Common myeloid progenitor, CD34-positive (primary cell): Measurements from ENCODE around the gene C12orf50.
"Not testable (repeated sequence)": the region's sequence is repeated elsewhere in the genome, so short reads cannot be mapped to it uniquely, and the experiment has no call there.

ENCODE experiments used
- CTCF ChIA-PET: fragments of 350-600 bp; sonication (Branson Sonifier 250); formaldehyde crosslinking; loops from one replicate; lab custom pipeline; 2021; ENCODE audit warnings: antibody characterized with exemption; lab: Charles Lee
- POLR2A ChIA-PET: fragments of 350-600 bp; sonication (Branson Sonifier 250); formaldehyde crosslinking; loops from one replicate; lab custom pipeline; 2021; ENCODE audit warnings: antibody characterized with exemption; lab: Charles Lee
- DNase-seq, 3 donors: peaks; one replicate each; pipeline versions ENCODE4 v3.0.0 to v3.0.0-alpha.2; 2013
- H3K27ac ChIP-seq, 2 experiments: 1 replicate in 1 of 2; 2 replicates in 1 of 2; pipeline ENCODE4 v1.7.0; 2013; ENCODE audit warnings: inconsistent platforms in 2 of 2, low read length in 2 of 2, mild to moderate bottlenecking in 2 of 2, low read depth in 1 of 2, moderate library complexity in 1 of 2; ENCODE audit not compliant: severe bottlenecking in 2 of 2, insufficient read depth in 1 of 2, poor library complexity in 1 of 2
- H3K27me3 ChIP-seq, 5 experiments: replicated peaks in 2 of 5; 1 replicate in 3 of 5; 2 replicates in 2 of 5; pipeline versions ENCODE4 v1.6.1 to v1.7.0; 2013; ENCODE audit warnings: low read length in 4 of 5, mild to moderate bottlenecking in 2 of 5, moderate library complexity in 2 of 5, inconsistent platforms in 1 of 5; ENCODE audit not compliant: insufficient read depth in 5 of 5, control insufficient read depth in 4 of 5
- H3K36me3 ChIP-seq, 4 experiments: 1 replicate in 2 of 4; 2 replicates in 2 of 4; pipeline versions ENCODE4 v1.6.1 to v1.7.0; 2013; ENCODE audit warnings: low read length in 3 of 4, control low read depth in 1 of 4, mild to moderate bottlenecking in 1 of 4; ENCODE audit not compliant: control insufficient read depth in 4 of 4, insufficient read depth in 4 of 4
- H3K4me1 ChIP-seq, 4 experiments: 1 replicate in 3 of 4; 2 replicates in 1 of 4; pipeline versions ENCODE4 v1.6.1 to v1.7.1; 2013; ENCODE audit warnings: low read length in 3 of 4, mild to moderate bottlenecking in 3 of 4, control low read depth in 1 of 4, inconsistent platforms in 1 of 4, moderate library complexity in 1 of 4; ENCODE audit not compliant: control insufficient read depth in 4 of 4, insufficient read depth in 4 of 4; ENCODE audit errors: control extremely low read depth in 1 of 4
- H3K4me3 ChIP-seq, 7 experiments: 1 replicate in 4 of 7; 2 replicates in 3 of 7; pipeline versions ENCODE4 v1.5.1 to v1.7.0; 2013; ENCODE audit warnings: mild to moderate bottlenecking in 7 of 7, low read length in 6 of 7, moderate library complexity in 6 of 7, inconsistent platforms in 2 of 7, low read depth in 2 of 7, control low read depth in 1 of 7; ENCODE audit not compliant: insufficient read depth in 4 of 7, control insufficient read depth in 1 of 7; ENCODE audit errors: extremely low read depth in 1 of 7
- H3K9me3 ChIP-seq, 5 experiments: 1 replicate in 4 of 5; 2 replicates in 1 of 5; pipeline versions ENCODE4 v1.6.1 to v1.7.1; 2013; ENCODE audit warnings: low read length in 4 of 5, mild to moderate bottlenecking in 2 of 5, inconsistent platforms in 1 of 5, low read depth in 1 of 5, moderate library complexity in 1 of 5; ENCODE audit not compliant: control insufficient read depth in 4 of 5, insufficient read depth in 2 of 5; ENCODE audit errors: control extremely low read depth in 1 of 5
- WGBS: methylation state at CpG from one replicate; pipeline ENCODE4 v1.1.5; 2013; ENCODE audit not compliant: insufficient coverage; 5-methylcytosine and 5-hydroxymethylcytosine counted together

Gene C12orf50

GRCh38 chr12:88031161-88031560 is 2.0 kb upstream of the C12orf50 start:
- H3K4me1 ChIP-seq, CTCF ChIA-PET, POLR2A ChIA-PET, H3K4me3 ChIP-seq, H3K27ac ChIP-seq, DNase-seq, H3K27me3 ChIP-seq, H3K36me3 ChIP-seq, H3K9me3 ChIP-seq: not testable (repeated sequence)
- WGBS = 96% methylated on average over 3 of the region's 3 CpGs

GRCh38 chr12:88026196-88026595 is 3.0 kb downstream of the C12orf50 start:
- Histone ChIP-seq H3K27ac (no peak overlapping the region), H3K36me3 (no peaks in the 10 kb centered on the region), H3K27me3 (no peaks in the 10 kb centered on the region), H3K4me3 (no peak overlapping the region), H3K9me3 (peaks cover 0 to 3% (median 0%) of the 10 kb centered on the region in 5 experiments), H3K4me1 (no peaks in the 10 kb centered on the region)
- ChIA-PET CTCF (no interaction called here), POLR2A (no interaction called here)
- DNase-seq = no peak
- WGBS = no CpG with 5 or more reads among the region's 1 CpG

- ChIA-PET CTCF (no interaction called here), POLR2A (no interaction called here)
- Histone ChIP-seq H3K27me3 (peaks cover 0 to 3% (median 0%) of the 10 kb centered on the region in 5 experiments), H3K36me3 (no peaks in the 10 kb centered on the region), H3K27ac (no peak overlapping the region), H3K9me3 (peaks cover 0 to 13% (median 0%) of the 10 kb centered on the region in 5 experiments), H3K4me3 (no peak overlapping the region), H3K4me1 (no peaks in the 10 kb centered on the region)
- DNase-seq = no peak
- WGBS = 83% methylated on average over 3 of the region's 3 CpGs
These were observed 11.2 kb downstream of the C12orf50 start for GRCh38 chr12:88017964-88018363.

- Histone ChIP-seq H3K27me3 (peaks cover 0 to 3% (median 0%) of the 10 kb centered on the region in 5 experiments), H3K27ac (no peak overlapping the region), H3K4me3 (no peak overlapping the region), H3K9me3 (peaks cover 0 to 13% (median 0%) of the 10 kb centered on the region in 5 experiments), H3K4me1 (no peaks in the 10 kb centered on the region), H3K36me3 (no peaks in the 10 kb centered on the region)
- ChIA-PET CTCF (no interaction called here), POLR2A (no interaction called here)
- 70% methylated on average over 1 of the region's 1 CpG for WGBS
- no peak for DNase-seq
These were observed 13.4 kb downstream of the C12orf50 start for GRCh38 chr12:88015825-88016224.

GRCh38 chr12:88011755-88012154 is 17.4 kb downstream of the C12orf50 start:
- Histone ChIP-seq H3K27me3 (peaks cover 0 to 1% (median 0%) of the 10 kb centered on the region in 5 experiments), H3K9me3 (peaks cover 0 to under 1% (median 0%) of the 10 kb centered on the region in 5 experiments), H3K4me3 (no peak overlapping the region), H3K27ac (no peak overlapping the region), H3K4me1 (no peaks in the 10 kb centered on the region), H3K36me3 (no peaks in the 10 kb centered on the region)
- ChIA-PET CTCF (no interaction called here), POLR2A (no interaction called here)
- 100% methylated on average over 3 of the region's 5 CpGs for WGBS
- DNase-seq = no peak

GRCh38 chr12:88006351-88006750 is 22.9 kb downstream of the C12orf50 start:
- Histone ChIP-seq H3K4me3 (no peak overlapping the region), H3K9me3 (no peaks in the 10 kb centered on the region), H3K4me1 (no peaks in the 10 kb centered on the region), H3K27me3 (no peaks in the 10 kb centered on the region), H3K36me3 (no peaks in the 10 kb centered on the region), H3K27ac (no peak overlapping the region)
- ChIA-PET POLR2A (no interaction called here), CTCF (no interaction called here)
- WGBS = 95% methylated on average over 4 of the region's 4 CpGs
- DNase-seq = no peak

GRCh38 chr12:88001327-88001726 is 27.9 kb downstream of the C12orf50 start:
- Histone ChIP-seq H3K9me3 (no peaks in the 10 kb centered on the region), H3K36me3 (no peaks in the 10 kb centered on the region), H3K4me1 (no peaks in the 10 kb centered on the region), H3K27ac (no peak overlapping the region), H3K27me3 (no peaks in the 10 kb centered on the region), H3K4me3 (no peak overlapping the region)
- no CpG with 5 or more reads among the region's 2 CpGs for WGBS
- DNase-seq = no peak
- POLR2A ChIA-PET = no interaction called here
- CTCF ChIA-PET = no interaction called here
